Activated CD4-positive, alpha-beta T cell treated with anti-CD3 and anti-CD28 coated beads, Interleukin-2, amount 50 U/mL, for 24 hours (primary cell): ENCODE measurements around the gene DPYD.

ENCODE experiments used
- DNase-seq, 2 donors: peaks; one replicate each; pipeline ENCODE4 v3.0.0-alpha.2; 2020; ENCODE audit warnings: low read depth in 1 of 2, low spot score in 1 of 2

Gene DPYD

DNA sequence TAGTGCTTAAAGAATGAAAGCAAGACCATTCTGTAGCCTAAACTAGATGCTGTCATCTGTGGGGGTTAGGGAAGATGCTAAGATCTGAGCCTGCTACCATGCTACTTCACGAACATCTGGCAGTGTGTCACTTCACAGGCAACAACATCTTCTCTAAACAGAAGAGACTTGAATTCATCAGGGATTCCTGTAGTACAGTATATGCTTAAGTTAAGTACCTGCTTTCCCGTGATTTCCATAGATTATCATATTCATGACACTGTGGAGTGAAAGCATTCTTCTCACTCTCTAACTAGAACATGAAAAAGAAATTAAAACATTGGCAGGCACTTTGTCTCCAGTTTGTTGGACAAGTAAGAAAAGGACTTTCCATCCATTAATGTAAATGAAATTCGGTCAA lies 808.4 kb downstream of the DPYD start:
- no peak for DNase-seq

DNA sequence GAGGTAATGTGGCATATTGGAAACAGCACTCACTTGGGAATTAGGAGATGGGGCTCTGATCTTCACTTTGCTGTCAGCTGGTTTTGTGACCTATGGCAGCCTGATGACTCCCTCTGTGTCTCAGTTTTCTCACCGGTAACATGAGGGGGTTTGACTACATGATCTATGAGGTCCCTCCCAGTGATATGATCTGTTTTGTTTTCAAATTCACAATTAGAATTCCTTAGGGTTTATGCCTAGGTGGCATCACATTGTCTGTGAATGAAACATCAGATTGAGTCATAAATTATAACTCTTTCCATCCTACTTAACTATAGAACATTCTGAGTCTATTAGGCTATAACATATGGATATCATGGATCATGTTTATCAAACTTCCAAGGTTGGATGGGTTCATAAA lies 812.7 kb downstream of the DPYD start:
- DNase-seq, result no peak

DNA sequence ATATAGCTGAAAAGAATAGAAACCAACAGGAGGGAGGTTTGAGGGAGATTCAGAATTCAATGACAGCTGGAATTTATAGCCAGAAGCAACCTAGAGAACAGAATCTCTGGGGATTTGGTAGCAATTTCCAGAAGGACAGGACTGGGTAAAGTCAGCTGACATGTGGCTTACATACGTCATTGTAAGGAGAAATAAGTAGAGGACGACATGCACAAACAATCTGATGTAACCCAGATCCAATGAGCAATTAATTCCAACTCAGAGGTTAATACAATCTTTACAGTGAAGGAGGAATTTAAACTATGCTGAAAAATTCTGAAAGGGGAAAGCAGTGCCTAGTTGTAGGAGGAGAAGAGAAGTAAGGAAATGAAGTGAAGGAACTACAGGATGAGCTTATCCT lies 815.3 kb downstream of the DPYD start:
- no peak for DNase-seq

DNA sequence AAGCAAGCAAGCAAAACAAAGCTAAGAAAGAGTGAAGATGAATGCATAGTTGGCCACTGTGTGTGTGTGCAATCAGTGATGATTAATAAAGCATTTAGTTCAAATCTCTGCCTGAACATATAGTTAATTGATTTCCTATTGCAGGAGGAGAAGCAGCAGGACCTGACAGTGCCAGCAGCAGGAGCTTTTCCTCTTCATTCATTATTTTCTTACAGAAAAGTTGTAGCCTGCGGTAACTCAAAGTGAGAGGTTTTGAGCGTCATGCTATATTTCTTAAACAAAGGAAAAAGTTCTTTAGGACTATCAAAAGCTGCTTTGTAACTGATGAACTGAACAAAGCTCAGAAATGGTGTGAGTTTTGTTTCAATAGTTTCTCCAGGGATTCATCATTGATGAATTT lies 819.3 kb downstream of the DPYD start:
- no peak for DNase-seq

DNA sequence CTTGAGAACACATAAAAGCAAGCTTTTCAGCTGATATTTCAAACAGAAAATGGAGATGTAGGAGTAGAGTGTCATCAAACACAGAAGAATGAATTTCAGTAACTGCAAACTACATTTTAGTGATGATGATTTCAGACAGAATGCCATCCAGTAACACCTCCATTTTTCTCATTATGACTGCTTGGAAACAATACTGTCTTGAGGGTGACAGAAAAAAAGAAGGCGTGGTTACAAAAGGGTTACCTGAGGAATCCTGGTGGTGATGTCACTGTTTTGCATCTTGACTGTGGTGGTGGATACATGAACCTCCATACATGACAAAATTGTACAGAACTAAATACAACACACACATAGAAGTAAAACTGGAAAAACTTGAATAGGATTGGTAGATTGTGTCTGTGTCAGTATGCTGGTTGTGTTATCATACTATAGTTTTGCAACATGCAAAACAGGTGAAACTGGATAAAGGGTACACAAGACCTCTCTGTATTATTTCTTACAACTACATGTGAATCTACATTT lies 823.4 kb downstream of the DPYD start:
- no peak for DNase-seq

DNA sequence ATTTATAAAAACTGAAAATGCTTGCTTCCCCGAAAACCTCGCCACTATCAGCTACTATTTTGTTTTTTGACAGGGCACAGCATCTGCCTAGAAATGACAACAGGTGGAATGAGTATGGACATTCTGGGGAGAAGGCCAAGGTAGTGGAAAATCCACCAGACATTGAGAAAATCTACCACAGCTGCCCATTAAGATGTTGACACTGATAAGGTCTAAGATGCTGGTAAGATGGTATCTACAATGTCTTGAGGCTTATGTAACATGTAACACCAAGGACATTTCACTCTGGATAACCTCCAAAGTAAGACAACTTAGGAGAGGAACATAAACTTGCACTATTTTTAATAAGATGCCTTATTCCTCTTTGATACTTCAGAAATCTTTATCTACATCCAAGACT lies 825.1 kb downstream of the DPYD start:
- DNase-seq, result no peak

DNA sequence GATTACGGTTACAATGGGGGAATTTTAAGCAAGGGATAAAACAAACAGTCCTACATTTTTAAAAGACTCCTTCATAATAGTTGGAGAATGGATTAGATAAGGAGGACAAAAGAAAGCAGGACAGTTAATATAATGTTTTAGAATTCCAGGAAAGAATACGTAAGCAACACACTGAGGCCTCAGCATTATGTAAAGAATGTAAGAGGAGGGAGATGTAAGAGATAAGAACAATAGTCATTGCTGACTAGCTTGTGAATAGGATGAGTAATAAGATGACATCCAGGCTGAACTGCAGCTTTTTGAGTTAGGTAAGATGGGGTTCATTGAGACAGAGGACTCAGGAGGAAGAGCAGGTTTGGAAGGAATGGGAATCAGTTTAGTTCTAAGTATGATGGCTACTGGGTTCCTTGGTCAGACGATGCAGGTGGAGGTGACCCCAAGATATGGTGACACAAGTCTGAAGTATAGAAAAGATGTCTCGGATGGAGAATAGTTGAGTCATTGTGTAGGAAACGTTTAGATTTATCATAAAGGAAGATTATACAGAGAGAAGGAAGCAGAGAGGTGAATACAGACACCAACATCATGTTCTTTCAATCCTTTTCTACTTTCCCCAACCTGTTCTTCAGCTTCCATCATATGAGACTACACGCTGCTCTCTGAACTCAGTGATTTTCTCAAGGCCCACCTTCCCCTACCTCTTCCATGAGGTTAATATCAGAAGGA lies 826.4 kb downstream of the DPYD start:
- no peak for DNase-seq

DNA sequence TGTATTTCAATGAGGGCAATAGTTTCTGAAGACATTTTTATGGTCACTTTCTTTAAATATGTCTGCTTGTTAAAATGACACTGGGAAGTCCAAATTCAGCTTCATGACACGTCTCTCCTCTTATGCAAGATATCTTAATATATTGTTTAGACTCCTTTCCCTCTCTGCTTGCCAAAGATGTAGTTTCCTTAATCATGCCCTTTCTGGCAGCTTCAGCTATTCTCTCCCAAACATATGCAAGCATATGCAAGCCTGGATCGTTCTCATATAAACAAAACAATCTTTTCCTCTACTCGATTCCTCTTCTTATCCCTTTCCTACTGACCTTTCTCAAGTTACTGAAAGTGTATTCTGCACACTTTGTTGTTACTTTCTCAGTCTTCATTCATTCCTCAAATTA lies 827.1 kb downstream of the DPYD start:
- no peak for DNase-seq

DNA sequence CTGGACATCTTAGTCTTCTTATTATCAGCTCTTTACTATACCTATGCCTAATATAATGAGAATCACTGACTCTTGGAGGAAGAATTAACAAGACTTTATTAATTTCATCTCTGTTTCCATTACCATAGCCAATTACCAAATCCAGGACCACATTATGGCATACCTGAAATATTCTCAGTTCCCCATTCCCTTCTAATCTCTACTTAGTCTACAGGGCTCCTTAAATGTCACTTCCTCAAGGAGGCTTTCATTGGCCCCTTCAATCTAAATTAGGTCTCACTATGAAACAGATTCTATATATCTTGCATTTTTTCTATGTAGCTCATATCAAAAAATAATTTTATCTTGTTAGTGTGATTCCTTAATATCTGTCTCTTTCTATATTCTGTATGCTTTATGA lies 828.0 kb downstream of the DPYD start:
- DNase-seq, result no peak

DNA sequence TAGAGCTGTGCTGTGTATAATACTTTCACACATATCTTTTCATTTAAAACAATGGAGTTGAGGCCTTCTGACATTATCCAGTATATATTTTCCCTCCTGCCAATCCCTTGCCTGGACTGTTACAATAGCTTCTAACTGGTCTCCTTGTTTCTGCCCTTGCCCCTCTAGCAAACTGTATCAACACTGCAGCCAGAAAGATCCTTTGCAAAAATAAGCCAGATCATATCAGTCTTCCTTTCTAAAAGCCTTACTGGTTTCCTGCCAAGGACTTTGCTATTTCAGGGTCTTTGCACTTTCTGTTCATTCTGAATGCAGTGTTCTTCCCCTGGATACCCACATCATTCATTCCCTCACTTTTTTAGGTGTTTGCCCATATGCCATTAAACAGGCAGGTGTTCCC lies 829.2 kb downstream of the DPYD start:
- no peak for DNase-seq

DNA sequence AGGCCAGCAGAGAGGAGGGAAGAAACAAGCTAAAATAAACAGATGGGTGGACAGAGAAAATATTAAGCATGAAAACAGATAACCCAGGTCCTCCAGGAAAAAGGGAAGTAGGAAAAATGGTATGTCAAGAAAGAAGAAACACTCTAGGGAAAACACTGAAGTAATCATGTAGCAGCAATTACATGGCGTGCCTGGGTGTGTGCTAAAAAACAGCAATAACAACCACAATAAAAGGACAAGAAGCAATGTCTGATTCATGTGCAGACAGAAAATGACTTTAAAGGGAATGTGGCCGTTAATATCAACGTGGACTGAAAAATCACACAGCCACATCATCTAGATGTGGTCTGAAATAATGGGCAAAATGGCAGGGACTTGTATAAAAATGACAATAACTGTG lies 829.6 kb downstream of the DPYD start:
- no peak for DNase-seq

DNA sequence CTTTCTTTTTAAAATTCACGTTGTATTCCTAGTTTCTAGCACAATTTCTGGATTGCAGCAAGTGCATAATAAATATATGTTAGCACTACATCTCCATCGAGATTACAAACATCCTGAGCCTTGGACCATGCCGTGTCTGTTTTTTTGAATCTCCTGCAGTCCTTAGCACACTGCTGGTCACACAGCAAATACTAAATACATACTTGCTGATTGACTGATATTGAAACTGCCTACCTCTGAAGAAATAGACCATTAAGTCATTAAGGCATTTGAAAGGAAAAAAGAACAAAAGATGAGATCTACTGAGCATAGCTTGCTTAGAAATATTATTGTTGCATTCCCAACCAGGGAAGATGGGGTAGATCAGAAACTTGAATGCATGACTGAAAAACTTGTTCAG lies 830.1 kb downstream of the DPYD start:
- DNase-seq, result no peak

DNA sequence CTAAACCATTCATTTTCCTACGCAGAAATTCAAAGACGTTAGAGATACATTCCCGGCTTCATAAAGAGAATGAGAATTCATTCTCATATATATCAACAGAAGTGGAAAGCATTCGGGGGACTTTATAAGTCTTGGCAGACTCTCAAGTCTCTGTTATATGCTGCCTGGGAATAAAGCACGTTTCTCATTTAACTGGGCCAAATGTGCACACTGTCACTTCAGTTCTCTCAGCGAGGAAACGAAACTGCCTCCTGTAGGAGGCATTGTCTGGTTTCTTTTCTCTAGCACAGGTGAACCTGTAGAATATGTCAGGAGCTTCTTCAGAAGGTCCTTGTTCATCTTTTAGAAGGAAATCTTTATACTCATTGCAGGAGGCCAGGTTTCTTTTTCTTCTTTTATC lies 831.7 kb downstream of the DPYD start:
- DNase-seq, result no peak

DNA sequence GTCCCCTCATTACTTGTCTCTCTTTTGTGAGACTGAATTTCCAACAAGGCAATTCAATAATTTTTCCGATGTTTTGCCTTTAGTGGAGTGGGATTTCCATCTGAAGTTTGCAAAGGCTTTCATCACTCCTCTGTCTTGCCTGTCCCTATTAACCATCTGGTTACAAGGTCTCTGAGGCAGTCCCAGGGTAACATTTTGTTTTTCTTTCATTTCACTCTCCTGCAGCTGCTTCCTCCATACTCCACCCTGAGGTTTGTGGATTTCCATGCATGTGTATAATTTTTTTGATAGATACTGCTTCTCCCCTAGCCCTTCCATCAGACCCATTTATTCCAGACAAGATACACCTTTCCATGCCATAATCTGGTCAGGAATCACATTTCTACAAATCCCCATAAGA lies 832.4 kb downstream of the DPYD start:
- DNase-seq, result no peak

DNA sequence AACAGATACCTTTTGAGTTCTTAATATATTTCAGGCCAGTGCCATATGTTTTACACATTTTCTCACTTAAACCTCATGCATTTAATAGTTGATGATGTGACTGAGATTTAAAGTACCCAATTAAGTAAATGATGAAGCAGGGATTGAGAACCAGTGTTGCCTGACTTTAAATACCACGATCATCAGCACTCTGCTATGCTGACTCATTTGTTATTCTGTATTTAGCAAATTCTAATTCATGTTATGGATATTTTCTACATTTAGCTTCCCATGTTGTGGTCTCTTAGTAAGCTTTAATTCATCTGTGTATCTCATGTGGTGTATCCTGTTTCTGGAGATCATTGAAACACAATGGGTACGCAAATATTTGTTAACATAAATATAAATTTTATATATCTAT lies 836.3 kb downstream of the DPYD start:
- DNase-seq, result no peak

DNA sequence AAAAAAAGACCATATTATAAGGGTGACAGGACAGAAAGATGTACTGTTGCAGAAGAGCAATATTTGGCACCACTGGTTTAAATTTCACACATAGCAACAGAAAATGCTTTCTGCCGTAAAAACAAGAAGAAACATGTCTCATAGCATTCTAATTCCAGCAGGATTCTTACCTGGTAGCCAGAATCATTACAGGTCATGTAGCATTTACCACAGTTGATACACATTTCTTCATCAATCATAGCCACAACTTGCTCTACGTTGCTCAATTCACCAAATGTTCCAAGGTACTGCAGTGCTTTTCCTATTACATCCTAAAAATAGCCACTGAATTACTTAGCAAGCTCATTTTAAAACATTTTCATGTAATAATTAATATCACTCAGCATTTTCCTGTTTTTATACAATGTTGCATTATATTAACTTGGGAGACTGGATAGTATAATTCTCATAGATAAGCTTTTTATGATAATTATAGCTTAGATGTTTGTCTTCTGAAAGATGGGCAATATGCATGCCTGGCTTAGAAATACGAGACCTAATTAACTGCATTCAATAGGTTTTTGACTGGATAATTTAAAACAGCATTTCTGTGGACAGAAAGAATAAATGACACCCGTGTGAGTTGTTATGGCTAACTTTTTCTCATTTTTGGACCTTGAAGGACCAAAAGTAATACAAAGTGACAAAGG lies 838.5 kb downstream of the DPYD start:
- DNase-seq, result no peak

DNA sequence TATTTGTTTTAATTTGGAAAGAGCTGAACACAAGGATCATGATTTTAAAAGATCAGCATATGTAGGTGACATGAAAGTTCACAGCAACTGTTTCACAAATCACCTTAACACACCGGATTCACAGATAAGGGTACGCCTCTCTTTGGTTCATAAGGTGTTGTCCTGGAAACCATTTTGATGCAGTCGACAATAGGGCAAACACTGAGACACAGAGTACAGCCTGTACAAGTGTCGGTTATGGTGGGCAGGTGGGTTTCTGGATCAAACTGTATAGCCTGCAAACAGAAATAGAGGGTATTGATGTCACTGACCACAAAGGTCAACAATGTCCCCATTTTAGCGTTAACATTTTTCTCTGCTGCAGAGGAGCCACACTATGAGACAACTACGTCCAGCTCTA lies 842.0 kb downstream of the DPYD start:
- no peak for DNase-seq

DNA sequence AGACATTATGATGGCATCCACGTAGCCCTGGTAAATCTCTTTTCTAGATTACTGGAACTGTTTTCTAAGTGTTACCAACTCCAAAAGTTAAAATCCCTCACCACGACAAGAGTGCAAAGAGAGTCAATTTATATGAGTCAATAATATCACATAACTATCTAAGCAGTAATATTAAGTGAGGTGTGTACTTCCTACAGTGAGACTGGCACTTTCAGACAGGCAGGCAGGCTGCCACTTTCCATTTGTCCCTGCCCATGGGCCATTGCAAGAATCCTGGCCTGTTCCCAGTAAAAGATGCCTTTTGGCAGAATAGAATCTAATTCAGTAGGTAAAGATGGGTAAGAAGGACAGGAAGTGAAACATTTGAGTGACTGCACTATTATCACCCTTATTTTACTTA lies 843.6 kb downstream of the DPYD start:
- DNase-seq, result no peak

DNA sequence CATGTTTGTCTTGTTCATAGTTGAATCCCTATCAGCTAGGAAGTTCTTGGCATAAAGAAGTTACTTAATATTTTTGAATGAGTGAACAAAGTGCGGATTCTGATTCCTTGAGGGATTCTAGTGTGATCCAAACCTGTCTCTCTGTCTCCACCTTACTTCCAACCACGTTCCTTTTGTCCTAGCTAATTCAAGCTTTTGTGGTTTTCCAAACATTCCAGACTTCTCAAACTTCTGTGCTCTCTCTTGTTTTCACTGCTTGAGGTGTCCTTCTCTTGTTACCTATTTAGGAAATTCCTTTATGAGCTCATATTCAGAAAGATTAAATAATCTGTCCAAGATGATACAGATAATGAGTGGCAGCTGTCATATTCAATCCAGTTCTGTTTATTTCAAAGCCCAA lies 846.1 kb downstream of the DPYD start:
- DNase-seq, result no peak

DNA sequence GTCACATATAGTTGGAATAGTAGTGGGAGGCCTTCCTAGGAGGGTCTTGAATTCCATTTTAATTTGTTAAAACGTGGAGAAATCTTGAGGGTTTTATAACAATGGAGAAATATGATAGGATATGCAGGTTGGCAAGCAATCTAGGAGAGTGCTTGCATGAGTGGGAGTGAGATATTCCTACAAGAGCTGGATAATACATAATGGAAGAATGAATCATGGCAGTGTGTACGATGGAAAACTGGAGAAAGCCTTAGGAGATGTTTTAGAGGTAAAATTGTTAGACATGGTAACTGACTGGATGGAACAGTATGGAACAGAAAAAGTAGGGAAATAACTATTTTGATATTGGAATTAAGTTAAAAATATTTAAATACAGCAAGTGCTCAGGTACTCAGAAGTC lies 846.9 kb downstream of the DPYD start:
- no peak for DNase-seq

DNA sequence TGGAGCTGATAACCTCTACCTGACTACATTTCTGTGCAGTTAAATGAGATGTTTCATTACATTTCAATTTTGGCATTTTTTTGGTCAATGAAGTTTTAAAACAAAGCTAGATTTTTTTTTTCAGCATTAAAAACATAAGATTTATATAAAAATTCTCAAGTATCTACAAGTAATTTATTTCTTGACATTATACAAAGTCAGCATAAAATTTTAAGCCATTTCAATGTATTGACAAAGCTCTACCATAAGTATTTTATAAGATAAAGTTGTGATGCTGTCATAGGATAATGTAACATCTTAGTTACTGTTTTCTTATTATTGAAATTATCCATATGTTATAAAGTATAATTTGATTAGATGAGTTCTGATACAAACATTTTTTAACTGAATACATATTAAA lies 847.7 kb downstream of the DPYD start:
- no peak for DNase-seq

DNA sequence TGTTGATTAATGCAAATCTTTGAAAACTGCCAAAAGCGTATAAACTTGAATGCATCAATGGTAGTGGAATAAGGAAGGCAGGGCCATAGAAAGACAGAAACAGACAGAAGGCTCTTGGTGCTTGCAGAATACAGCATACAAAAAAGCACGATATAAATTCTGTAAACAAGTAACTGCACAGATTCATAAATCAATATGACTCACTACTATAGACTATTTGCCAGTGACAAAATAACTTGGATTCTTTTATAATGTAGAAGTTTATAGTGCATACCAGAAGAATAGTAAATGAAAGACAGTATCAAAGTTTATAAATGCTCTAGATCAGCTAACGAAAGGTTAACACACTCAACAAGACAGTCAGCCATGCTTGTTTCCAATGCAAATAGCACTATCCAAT lies 849.7 kb downstream of the DPYD start:
- DNase-seq, result no peak

DNA sequence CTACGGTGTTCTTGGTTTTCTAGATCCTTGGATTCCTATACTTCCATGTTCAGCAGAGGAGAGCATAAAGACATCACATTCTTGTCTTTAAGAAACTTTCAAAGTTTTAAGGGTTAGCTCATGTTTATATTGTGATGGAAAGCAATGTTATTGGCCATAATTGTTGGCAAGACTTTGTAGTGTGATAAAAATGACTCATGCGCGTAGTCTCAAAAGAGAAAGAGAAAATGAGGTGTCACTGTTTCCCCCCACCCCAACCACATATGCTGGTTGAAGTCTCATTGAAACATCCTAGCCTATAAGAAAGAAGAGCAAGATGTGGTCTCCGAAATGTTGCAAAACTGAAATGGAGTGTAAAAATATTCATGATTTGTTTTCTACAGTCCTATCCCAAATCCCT lies 850.5 kb downstream of the DPYD start:
- no peak for DNase-seq
